ENCODE results near the gene NPHP4. TPM values are rescaled to one million over a fixed set of nuclear protein-coding genes. Genes with fewer than 3 reads are reported as not detected.

The NPHP4 gene
- total and polyA plus RNA-seq, 10 of the 15 experiments (the other 5 are each of a cell fraction or from before 2014, with no cell fraction given), result 0.16 to 10.5 (median 3.1) TPM

GRCh38 chr1:5855196-5855897, 136.9 kb downstream of the NPHP4 start:
- CTCF ChIA-PET, result no interaction called here

More at GRCh38 chr1:5855196-5855897, 136.9 kb downstream of the NPHP4 start:
- DNase-seq (ENCODE audit: low read depth, low spot score) (no peak), ATAC-seq (no peak), FAIRE-seq (no peak)
- intact Hi-C loops (cut with micrococcal nuclease; ENCODE audit: unreplicated experiment), result no loop called here
- POLR2A ChIA-PET, result no interaction called here
- TF ChIP-seq STAT1 (conservative IDR thresholded peaks at IDR 0.05), result no peak
- TF ChIP-seq IRF4 (IDR thresholded peaks at IDR 0.05; ENCODE audit: low read depth, low read length), result no peak
- no peak for TF ChIP-seq SUZ12 (IDR thresholded peaks at IDR 0.05; ENCODE audit: unreplicated experiment)
- no peak for TF ChIP-seq SIX5 (IDR thresholded peaks at IDR 0.05; ENCODE audit: low read depth, low read length, severe bottlenecking)
- TF ChIP-seq KDM1A (IDR thresholded peaks at IDR 0.05; ENCODE audit: borderline replicate concordance), result no peak
- no peak for TF ChIP-seq MTA2 (IDR thresholded peaks at IDR 0.05; ENCODE audit: low read depth)
- no peak for TF ChIP-seq TCF3 (IDR thresholded peaks at IDR 0.05; ENCODE audit: borderline replicate concordance, insufficient read depth, low read depth, low read length)
- no peak for TF ChIP-seq ASH2L (IDR thresholded peaks at IDR 0.05; ENCODE audit: borderline replicate concordance, low read depth)
- TF ChIP-seq CBFB (IDR thresholded peaks at IDR 0.05; ENCODE audit: low read depth), result no peak
- no peak for TF ChIP-seq TARDBP (IDR thresholded peaks at IDR 0.05; ENCODE audit: borderline replicate concordance)
- TF ChIP-seq NBN (IDR thresholded peaks at IDR 0.05), result no peak
- no peak for TF ChIP-seq ZBTB40 (IDR thresholded peaks at IDR 0.05; ENCODE audit: borderline replicate concordance)
- no peak for TF ChIP-seq ZNF24 (IDR thresholded peaks at IDR 0.05)
- TF ChIP-seq EED (IDR thresholded peaks at IDR 0.05; ENCODE audit: low read depth), result no peak
- TF ChIP-seq ZBTB33 (IDR thresholded peaks at IDR 0.05), result no peak
- no peak for TF ChIP-seq BMI1 (IDR thresholded peaks at IDR 0.05; ENCODE audit: borderline replicate concordance)
- no peak for TF ChIP-seq JUNB (IDR thresholded peaks at IDR 0.05)
- no peak for TF ChIP-seq KAT2A (conservative IDR thresholded peaks at IDR 0.05; ENCODE audit: control insufficient read depth, low read depth, low read length)
- H2AFZ ChIP-seq (ENCODE audit: control insufficient read depth, low read depth, low read length), result no peak overlapping the region
- H3K27me3 ChIP-seq (replicated peaks in 1 of 2; ENCODE audit: control insufficient read depth in 2 of 2, insufficient read depth in 2 of 2, low read length in 1 of 2), result no peaks in the 10 kb centered on the region
- no peak overlapping the region for H3K4me3 ChIP-seq
- no TSS peak for BruUV-seq (replicated peaks)
- H3K9me3 ChIP-seq (replicated peaks; ENCODE audit: control insufficient read depth, insufficient read depth, low read length), result no peaks in the 10 kb centered on the region; the same call in 2 of the 3 replicates
- in situ Hi-C loops (cut with MboI), result no loop called here
- no peaks in the 10 kb centered on the region for H4K20me1 ChIP-seq (ENCODE audit: control insufficient read depth, insufficient read depth)
- no peak overlapping the region for H3K9ac ChIP-seq (ENCODE audit: control insufficient read depth, insufficient read depth, low read length)
- no peaks in the 10 kb centered on the region for H3K79me2 ChIP-seq (ENCODE audit: control insufficient read depth, insufficient read depth, low read length)
- H3K4me1 ChIP-seq (ENCODE audit: control insufficient read depth, insufficient read depth, low read length), result no peaks in the 10 kb centered on the region
- RAD21 ChIA-PET (ENCODE audit: unreplicated experiment), result no interaction called here
- H3K4me2 ChIP-seq (ENCODE audit: control insufficient read depth, insufficient read depth), result no peak overlapping the region
- no peaks in the 10 kb centered on the region for H3K36me3 ChIP-seq (ENCODE audit: control insufficient read depth in 2 of 2, insufficient read depth in 2 of 2, low read length in 1 of 2)
- H3K27ac ChIP-seq (ENCODE audit: control insufficient read depth, insufficient read depth), result no peak overlapping the region
- SMC1A ChIA-PET (ENCODE audit: uncharacterized antibody, unreplicated experiment), result no interaction called here
- 50% methylated on average over 20 of the region's 20 CpGs for WGBS (ENCODE audit: insufficient coverage, insufficient replicate concordance, low lambda C conversion rate, missing lambda C conversion rate)

Data from GM12878 (cell line).